Astrocyte (in vitro differentiated cells and primary cell): ENCODE data around the gene ERMAP. TPM values are rescaled to one million over a fixed set of nuclear protein-coding genes. Genes with fewer than 3 reads are reported as not detected.

Source experiments
- DNase-seq: peaks from one replicate; pipeline ENCODE4 v3.0.0-alpha.2; 2010; ENCODE audit warnings: low read depth
- FAIRE-seq: peaks from 2 replicates; lab custom pipeline; 2011; peaks lifted over from hg19 to GRCh38; lab: Jason Lieb, UNC
- H2AFZ ChIP-seq: 2 replicates; pipeline ENCODE4 v1.6.0; 2012; ENCODE audit warnings: low read depth, low read length, inconsistent platforms
- H3K27ac ChIP-seq: 2 replicates; pipeline ENCODE4 v1.5.1; 2011; ENCODE audit warnings: low read depth, low read length, inconsistent platforms
- H3K27me3 ChIP-seq: 2 replicates; pipeline ENCODE4 v1.6.0; 2011; ENCODE audit warnings: low read length, inconsistent platforms; ENCODE audit not compliant: insufficient read depth
- H3K36me3 ChIP-seq: 2 replicates; pipeline ENCODE4 v1.5.1; 2011; ENCODE audit warnings: low read length, inconsistent platforms; ENCODE audit not compliant: insufficient read depth
- H3K4me1 ChIP-seq: 2 replicates; pipeline ENCODE4 v1.5.1; 2011; ENCODE audit warnings: low read length, inconsistent platforms; ENCODE audit not compliant: insufficient read depth
- H3K4me2 ChIP-seq: 2 replicates; pipeline ENCODE4 v1.6.0; 2012; ENCODE audit warnings: low read length, inconsistent platforms
- H3K4me3 ChIP-seq: 2 replicates; pipeline ENCODE4 v1.5.1; 2011; ENCODE audit warnings: low read depth, mild to moderate bottlenecking, low read length, inconsistent platforms; ENCODE audit not compliant: insufficient read depth
- H3K79me2 ChIP-seq: 2 replicates; pipeline ENCODE4 v1.6.0; 2012; ENCODE audit warnings: mild to moderate bottlenecking, low read length, inconsistent platforms; ENCODE audit not compliant: insufficient read depth
- H3K9ac ChIP-seq: 2 replicates; pipeline ENCODE4 v1.6.0; 2012; ENCODE audit warnings: mild to moderate bottlenecking, low read length, inconsistent platforms
- H3K9me3 ChIP-seq: 2 replicates; pipeline ENCODE4 v1.5.1; 2012; ENCODE audit warnings: low read depth, mild to moderate bottlenecking, low read length, inconsistent platforms; ENCODE audit not compliant: insufficient read depth
- H4K20me1 ChIP-seq: 2 replicates; pipeline ENCODE4 v1.6.0; 2012; ENCODE audit warnings: low read length, inconsistent platforms; ENCODE audit not compliant: insufficient read depth
- H3K27ac Mint-ChIP-seq: one replicate; pipeline ENCODE4 v1.8.0; 2021; ENCODE audit warnings: mild to moderate bottlenecking, mixed read lengths; ENCODE audit not compliant: unreplicated experiment
- H3K27me3 Mint-ChIP-seq: one replicate; pipeline ENCODE4 v1.8.0; 2021; ENCODE audit warnings: low read depth, mixed read lengths; ENCODE audit not compliant: unreplicated experiment
- H3K36me3 Mint-ChIP-seq: one replicate; pipeline ENCODE4 v1.8.0; 2021; ENCODE audit warnings: low read depth, mixed read lengths; ENCODE audit not compliant: unreplicated experiment
- H3K4me1 Mint-ChIP-seq: one replicate; pipeline ENCODE4 v1.8.0; 2021; ENCODE audit warnings: low read depth, mixed read lengths; ENCODE audit not compliant: unreplicated experiment
- H3K4me3 Mint-ChIP-seq: one replicate; pipeline ENCODE4 v1.8.0; 2021; ENCODE audit warnings: mild to moderate bottlenecking, moderate library complexity, mixed read lengths; ENCODE audit not compliant: unreplicated experiment
- H3K9me3 Mint-ChIP-seq: one replicate; pipeline ENCODE4 v1.8.0; 2021; ENCODE audit warnings: mild to moderate bottlenecking, mixed read lengths; ENCODE audit not compliant: unreplicated experiment
- EZH2 ChIP-seq: IDR thresholded peaks from 2 replicates; pipeline ENCODE4 v1.6.1; 2012; ENCODE audit warnings: mild to moderate bottlenecking, low read length, inconsistent platforms; ENCODE audit not compliant: insufficient read depth
- total RNA-seq: library from RNA; stranded (reverse); gene quantifications from 2 replicates; pipeline ENCODE4 v1.2.1, GENCODE V29; 2021
- TF ChIP-seq, protein P1 (sequence below): IDR thresholded peaks from 2 replicates; pipeline ENCODE4 v1.5.1; 2011; ENCODE audit warnings: low read depth, mild to moderate bottlenecking, inconsistent platforms, low read length, moderate library complexity; ENCODE audit not compliant: insufficient read depth

The ERMAP gene
- total RNA-seq, 1 donor from 2014 or later = 8.9 TPM

- Histone ChIP-seq H3K4me3 (no peak overlapping the region), H3K4me1 (peaks cover 4% of the 10 kb centered on the region), H3K4me2 (no peak overlapping the region), H2AFZ (no peak overlapping the region), H3K27me3 (no peaks in the 10 kb centered on the region), H4K20me1 (peaks cover 6% of the 10 kb centered on the region), H3K36me3 (peaks cover 19% of the 10 kb centered on the region), H3K79me2 (peaks cover 21% of the 10 kb centered on the region), H3K9me3 (peaks cover 16% of the 10 kb centered on the region), H3K27ac (no peak overlapping the region), H3K9ac (no peak overlapping the region)
- no peak overlapping the region for H3K27ac Mint-ChIP-seq
- H3K4me1 Mint-ChIP-seq = peaks cover 19% of the 10 kb centered on the region
- no peak for FAIRE-seq
- no peaks in the 10 kb centered on the region for H3K27me3 Mint-ChIP-seq
- H3K9me3 Mint-ChIP-seq = no peaks in the 10 kb centered on the region
- TF ChIP-seq EZH2 = no peak
- TF ChIP-seq, protein P1, sequence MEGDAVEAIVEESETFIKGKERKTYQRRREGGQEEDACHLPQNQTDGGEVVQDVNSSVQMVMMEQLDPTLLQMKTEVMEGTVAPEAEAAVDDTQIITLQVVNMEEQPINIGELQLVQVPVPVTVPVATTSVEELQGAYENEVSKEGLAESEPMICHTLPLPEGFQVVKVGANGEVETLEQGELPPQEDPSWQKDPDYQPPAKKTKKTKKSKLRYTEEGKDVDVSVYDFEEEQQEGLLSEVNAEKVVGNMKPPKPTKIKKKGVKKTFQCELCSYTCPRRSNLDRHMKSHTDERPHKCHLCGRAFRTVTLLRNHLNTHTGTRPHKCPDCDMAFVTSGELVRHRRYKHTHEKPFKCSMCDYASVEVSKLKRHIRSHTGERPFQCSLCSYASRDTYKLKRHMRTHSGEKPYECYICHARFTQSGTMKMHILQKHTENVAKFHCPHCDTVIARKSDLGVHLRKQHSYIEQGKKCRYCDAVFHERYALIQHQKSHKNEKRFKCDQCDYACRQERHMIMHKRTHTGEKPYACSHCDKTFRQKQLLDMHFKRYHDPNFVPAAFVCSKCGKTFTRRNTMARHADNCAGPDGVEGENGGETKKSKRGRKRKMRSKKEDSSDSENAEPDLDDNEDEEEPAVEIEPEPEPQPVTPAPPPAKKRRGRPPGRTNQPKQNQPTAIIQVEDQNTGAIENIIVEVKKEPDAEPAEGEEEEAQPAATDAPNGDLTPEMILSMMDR = no peak
- H3K4me3 Mint-ChIP-seq = no peak overlapping the region
- no peak for DNase-seq
- peaks cover 18% of the 10 kb centered on the region for H3K36me3 Mint-ChIP-seq
These were observed 35.2 kb downstream of the ERMAP start for GRCh38 chr1:42851960-42852607.

DNA sequence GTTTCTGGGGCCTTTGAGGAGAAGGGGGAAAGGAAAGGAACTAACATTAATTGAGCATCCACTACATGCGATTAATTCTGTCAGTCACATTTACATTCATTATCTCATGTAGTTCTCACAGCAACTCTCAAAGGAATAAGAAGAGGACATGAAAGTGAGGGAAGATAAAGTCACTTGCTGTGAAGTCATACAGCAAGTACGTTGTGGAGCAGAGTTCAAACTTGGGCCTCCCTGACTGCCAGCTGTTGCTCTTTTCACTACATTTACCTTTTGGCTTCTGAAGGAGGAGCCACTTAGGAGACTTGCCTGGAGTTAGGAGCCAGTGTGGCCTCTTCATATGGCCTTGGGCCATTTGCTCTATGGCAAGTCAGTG, 35.7 kb downstream of the ERMAP start:
- no peak for FAIRE-seq
- H3K4me2 ChIP-seq = no peak overlapping the region
- no peak overlapping the region for H3K4me3 ChIP-seq
- no peaks in the 10 kb centered on the region for H3K4me1 ChIP-seq
- H4K20me1 ChIP-seq = peaks cover 1% of the 10 kb centered on the region
- H3K36me3 ChIP-seq = peaks cover 19% of the 10 kb centered on the region
- Mint-ChIP-seq H3K27ac (no peak overlapping the region), H3K36me3 (peaks cover 20% of the 10 kb centered on the region), H3K9me3 (peaks cover 2% of the 10 kb centered on the region), H3K4me1 (peaks cover 14% of the 10 kb centered on the region), H3K4me3 (no peak overlapping the region), H3K27me3 (peaks cover under 1% of the 10 kb centered on the region)
- no peak for TF ChIP-seq EZH2
- TF ChIP-seq, protein P1 = no peak
- H3K79me2 ChIP-seq = peaks cover 16% of the 10 kb centered on the region
- DNase-seq = no peak
- H3K27ac ChIP-seq = no peak overlapping the region
- H3K9ac ChIP-seq = no peak overlapping the region
- peaks cover 16% of the 10 kb centered on the region for H3K9me3 ChIP-seq
- no peak overlapping the region for H2AFZ ChIP-seq
- no peaks in the 10 kb centered on the region for H3K27me3 ChIP-seq
